AG08396 (cell line): ENCODE measurements around the gene MACROD2.

Source experiments
- DNase-seq: peaks from one replicate; pipeline ENCODE4 v3.0.0; 2012; ENCODE audit warnings: low spot score, mixed read lengths

MACROD2 gene

DNA sequence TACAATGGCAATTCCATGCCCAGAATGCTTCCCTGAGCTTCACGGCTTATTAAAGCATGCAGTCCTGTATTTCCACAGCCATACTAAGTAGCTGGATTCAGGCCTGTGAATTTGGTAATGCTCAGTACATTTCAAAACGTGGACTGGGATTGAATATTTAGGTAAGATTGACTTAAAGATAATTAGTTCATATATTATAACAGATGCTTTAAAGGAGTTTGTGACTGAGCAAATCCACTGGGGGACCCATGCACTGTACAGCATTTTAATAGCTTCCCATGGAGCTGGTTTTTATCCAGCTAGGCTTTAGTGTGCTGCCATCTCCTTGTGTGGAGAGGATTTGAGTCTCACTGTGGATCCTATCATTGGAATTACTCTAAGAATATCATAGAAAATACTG lies 763.0 kb downstream of the MACROD2 start:
- no peak for DNase-seq

DNA sequence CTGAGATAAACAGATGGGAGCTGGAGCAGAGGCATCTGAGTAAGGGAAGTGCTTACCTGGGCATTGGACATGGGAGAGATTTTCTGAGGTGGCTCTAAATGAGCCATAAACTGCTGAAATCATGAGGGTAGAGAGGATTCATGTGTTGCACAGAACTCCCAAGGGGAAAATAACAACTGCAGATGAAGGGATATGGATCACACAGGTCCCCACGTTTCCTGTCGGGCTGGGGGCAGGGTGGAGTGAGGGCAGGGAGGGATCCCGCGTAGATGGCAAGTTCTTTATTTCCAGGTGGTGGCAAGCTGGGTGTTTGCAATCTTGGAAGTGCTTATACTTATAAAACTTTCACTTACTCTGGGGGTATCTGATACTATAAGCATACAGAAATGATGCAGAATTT lies 764.7 kb downstream of the MACROD2 start:
- no peak for DNase-seq

DNA sequence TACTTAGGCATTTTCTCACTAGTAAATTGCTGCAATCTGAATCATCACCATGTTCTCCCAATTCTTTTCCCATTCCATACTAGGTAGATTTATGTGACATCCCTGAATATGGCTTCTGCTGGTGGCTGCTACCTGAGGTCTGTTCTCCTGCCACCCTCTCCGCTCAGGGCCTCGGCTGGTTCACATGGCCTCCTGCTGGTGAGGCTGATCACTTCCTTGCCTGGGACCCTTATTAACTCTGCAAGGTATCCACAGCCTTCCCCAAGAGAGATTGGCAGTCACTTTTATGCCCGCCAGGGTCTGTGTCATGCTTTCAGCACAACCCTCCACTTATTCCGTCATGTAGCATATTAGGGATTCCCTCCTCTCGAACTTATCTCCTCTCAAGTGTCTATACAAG lies 766.6 kb downstream of the MACROD2 start:
- DNase-seq: no peak

DNA sequence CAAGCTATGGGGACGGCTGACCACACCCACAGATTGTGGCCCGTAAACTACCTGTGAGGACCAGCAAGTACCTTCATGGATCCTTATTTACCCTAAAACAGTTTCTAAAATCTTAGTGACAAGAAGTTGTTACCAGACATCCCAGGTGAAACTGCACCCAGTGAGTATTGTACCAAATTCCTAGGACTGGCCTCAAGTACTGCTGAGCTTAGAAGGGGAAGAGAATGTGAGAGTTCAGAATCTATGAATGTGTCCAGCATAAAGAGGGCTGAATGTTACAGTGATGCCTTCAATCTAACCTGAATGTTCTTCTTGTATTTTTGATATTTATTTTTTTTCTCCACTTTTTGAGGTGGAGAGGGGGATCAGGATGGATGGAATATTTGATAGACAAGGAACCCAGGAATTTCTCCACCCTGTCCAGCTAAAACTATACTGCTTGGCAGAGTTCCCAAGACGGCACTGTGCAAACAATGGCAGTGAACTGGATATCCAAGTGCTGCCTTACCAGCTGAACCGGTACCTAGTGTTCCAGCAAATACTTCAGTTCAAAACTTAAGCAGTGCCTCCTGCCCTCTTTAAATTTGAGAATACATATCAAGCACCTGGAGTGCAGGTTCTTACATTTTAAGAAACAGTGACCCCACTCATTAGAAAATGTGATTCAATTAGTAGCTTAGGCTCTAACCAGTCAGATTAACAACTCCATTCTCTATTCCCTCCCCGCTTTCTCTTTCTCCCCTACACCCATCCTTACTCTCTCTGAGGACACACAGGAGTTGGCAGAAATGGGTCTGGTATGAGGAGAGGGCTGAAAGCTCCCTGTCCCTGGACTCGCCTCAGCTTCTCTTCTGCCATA lies 769.4 kb downstream of the MACROD2 start:
- no peak for DNase-seq

DNA sequence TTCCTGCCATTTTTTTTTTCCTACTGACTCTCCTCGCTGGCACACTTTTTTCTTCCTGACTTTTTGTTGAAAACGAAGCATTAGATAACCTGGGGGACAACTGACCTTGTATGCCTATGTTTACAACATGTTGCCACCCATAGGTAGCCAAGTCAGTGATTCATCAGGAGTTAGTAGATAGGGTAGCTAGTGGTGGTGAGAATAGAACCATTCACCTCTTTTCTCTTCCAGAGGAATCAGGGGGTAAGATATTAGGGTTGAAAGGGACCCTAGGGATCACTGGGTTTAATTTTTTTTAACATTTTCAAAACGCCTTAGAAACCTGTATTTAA lies 770.0 kb downstream of the MACROD2 start:
- no peak for DNase-seq

DNA sequence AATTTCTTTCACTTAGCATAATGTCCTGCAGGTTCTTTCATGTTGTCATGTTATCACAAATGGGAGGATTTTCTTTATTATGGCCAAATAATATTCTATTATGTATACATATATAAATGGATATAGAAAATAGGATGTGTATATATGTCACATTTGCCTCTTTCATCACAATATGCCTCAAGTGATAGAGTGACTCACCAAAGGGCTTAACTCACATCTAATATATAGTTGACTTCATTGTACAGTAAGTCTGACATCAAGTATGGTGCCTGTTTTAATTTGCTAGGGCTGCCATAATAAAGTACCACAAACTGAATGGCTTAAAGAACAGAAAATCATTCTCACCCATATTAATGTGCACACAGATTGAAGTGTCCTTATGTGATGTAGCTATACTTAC lies 778.2 kb downstream of the MACROD2 start:
- no peak for DNase-seq

DNA sequence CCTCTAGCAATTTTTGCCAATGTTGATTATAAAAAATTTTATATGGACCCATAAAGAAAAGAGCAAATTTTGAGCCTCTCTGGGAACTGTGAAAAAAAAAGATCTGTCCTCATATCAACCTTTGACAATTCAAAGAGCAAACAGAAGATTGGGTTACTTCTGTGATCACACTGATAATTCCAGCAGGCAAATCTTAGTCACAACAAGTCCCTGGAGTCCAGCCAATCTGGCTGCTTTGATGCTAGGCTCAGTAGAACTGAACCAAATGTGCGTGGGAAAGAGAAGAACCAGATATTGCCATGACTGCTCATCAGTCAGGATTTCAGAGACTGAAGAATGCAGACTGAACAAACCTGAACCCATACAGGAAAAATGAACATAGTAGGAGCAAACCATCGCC lies 780.5 kb downstream of the MACROD2 start:
- DNase-seq: no peak

DNA sequence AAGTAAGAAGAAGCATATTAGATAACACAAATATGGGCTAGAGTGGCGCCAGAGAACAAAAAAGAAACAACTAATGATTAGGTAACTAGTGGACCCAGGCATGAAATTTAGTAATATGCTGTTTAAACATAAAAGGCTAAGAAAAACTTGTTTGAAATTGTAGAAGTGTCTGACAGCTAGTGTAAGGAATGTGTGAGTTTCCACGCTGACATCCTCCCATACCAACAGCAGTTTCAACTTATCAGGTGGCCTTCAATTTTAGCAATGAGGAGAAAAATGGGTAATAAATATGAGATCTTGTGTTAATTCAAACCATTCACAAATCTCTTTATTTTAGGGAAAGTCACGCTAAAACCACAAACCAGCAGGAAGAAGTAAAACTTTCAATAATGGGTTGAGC lies 782.3 kb downstream of the MACROD2 start:
- DNase-seq: no peak

DNA sequence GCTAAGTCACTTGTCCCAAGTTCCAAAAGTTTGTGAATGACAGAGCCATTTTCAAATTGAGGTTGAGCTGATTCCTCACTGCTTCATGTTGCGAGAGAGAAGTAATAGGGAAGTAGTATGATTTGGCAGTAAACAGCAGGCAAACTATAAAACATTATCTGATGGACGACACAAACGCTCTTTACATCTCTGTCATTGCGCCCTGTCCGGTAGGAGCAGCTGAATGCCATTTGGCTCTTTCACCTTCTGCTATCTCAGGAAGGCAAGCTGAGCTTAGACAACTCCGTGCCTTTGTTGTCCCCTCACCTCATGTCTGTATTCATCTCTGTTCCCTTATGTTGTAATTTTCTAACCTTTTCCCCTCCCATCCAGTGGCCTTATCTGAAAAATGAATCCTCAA lies 782.8 kb downstream of the MACROD2 start:
- no peak for DNase-seq

DNA sequence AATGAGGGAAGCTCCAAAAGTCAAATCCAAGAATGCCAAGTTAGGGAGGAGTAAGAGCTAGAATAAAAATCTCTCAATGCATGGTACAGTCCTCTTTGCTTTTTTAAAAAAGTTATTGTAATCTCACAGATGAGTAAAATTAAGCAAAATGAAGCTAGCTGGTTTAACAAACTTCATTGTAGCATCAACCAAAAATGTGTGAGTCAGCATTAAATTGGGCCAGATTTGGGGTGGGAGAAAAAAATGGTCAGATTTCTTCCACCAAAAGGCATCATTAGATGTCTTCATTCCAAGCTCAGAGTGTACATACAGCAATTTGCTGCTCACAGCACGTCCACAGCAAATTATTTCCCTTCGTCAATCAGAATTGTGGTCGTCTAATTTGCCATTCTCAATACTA lies 783.6 kb downstream of the MACROD2 start:
- DNase-seq: no peak

DNA sequence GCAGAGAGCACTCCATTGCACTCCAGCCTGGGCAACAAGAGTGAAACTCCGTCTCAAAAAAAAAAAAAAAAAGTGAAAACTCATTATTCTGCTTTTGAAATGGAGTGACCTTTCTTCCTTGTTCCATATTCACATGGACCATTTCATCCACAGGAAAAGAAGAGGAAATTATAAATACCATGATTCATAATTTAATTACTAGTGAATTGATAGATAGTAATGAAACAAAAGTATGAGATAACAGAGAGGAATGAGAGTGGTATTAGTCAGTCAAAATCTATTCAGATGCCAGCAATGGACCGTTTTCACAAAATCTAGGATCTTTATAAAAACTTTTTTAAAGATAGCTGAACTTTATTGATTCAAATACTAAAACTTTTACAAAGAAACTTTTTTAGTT lies 785.2 kb downstream of the MACROD2 start:
- no peak for DNase-seq

DNA sequence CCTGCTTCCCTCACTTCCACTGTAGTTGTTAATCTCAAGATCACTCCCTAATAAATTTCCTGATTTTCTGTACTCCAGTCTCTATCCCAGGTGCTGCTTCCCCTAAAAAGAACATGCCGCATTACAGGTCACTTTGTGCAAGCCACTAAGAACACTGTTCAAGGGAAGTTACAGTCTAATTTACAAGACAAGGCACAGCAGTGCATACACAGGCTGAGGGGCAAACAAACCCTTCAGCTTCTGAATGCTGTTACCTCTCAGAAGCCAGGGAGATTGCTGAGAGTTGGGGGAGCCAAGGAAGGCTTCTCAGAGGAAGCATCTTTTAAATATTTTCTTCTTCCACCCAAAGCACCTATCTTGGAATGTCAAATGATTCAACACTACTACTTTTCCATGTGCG lies 787.4 kb downstream of the MACROD2 start:
- DNase-seq: no peak

DNA sequence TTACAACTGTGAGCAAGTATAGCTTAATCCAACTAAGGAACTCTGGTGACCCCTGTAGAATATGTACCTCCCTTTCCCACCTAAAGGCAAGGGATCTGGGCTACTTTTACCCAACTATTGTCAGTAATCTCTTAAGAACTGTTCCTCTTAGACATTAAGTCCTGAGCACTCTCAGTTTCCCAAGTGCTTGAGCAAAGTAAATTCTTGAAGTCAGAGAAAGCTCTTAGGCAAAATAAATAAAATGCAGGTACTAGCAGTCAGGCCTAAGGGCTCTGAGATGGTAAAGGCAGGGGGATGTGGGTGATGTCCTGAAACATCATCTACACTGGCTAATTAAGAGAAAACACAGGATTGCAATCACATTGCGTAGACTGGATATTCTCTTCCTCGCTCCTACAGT lies 788.5 kb downstream of the MACROD2 start:
- no peak for DNase-seq

DNA sequence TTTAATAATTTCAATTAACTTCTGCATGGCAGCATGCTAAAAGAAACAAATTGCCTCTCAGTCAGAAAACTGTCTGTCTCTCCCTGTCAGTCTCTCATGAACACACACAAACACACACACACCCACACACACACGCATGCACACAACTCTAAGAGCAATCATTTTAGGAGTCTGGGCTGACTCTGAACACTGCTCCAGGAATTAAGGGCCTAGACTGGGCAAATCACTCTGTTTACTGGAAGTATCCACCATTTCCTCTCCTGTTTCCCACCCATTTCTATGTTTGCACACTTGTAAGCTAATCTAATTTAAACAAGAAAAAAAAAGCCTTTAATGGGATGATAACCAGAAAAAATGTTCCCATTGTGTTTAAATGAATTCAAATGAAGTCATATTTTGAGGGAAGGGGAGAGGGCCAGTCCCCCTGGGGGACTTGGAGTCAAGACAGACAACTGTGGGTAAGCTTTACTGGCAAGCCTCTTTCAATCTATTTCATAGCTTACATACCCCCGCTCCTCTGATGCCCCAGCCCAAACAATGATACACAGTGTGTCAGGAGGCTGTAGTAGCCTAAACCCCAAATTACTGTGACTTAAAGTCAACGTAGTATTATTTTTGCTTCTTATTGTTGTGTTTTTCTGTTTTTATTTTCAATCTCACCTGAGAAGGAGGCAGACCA lies 789.9 kb downstream of the MACROD2 start:
- DNase-seq: no peak

DNA sequence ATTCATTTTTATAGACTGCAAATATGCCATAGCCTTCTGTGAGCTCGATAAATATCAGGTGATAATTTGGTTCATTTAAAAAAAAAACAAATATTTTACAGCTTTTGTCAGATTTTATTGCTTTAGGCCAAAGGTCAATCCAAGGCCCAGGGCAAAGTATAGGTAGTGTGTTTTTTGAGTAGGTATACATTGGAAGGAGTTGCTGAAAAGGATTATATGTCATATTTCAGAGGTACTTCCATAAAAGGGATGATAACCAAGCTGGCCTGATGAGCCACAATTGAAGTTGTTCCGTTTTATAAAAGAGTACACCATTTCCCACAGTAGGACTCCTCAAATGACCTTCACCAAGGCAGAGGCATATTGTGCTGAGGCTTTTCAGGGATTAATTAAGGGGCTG lies 794.9 kb downstream of the MACROD2 start:
- DNase-seq: no peak

DNA sequence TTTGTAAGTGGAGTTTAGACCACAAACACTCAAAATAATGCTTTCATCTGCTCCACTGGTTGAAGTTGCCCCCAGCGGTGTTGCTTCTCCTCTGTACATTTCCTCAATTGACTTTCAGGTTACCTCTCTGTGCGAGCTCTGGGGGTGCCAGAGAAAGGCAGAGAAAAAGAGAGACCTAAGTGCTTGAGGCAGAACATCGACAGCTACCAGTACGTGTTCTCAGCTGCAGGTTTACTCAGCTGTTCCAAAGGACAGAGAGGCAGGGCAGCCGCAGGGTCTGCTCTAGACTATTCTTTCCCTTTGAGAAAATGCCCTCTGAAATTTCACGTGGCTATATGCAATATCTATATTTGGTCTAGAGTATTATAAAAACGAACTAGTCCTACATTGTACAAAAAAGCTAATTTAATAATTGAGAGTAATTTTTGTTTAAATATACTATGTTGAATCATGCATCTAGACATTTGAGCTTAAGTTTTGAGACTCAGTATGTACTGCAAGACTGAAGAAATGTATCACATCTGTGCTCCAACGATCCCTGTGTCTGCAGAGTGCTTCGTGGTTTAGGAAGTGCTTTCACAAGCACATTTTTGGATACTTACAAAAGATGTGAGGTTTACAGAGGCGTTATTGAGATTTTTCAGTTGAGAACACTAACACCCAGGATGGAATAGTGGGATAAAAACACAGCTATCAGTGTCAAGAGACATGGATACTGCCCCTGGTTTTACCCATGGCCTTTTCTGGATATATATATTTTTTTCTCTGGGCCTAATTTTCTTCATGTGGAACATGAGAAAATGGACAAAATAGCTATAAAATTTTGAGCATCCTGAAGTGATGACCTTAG lies 795.7 kb downstream of the MACROD2 start:
- no peak for DNase-seq

DNA sequence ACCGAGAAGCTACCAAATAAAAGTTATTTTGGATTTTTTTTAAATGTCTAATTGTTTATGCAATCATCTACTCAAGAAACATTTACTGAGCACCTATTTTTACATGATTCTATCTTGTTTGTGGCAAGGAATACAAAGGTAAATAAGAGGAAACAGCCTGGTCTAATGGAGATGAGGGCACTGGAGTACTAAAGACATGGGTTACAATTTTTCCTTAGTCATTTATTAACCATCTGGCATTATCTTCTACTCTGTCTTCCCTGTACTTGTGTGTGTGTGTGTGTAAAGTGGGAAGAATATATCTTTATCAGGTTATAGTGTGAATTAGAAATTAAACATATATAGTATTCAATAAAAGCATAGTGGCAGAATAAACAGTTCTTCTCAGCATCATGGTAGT lies 797.6 kb downstream of the MACROD2 start:
- no peak for DNase-seq

DNA sequence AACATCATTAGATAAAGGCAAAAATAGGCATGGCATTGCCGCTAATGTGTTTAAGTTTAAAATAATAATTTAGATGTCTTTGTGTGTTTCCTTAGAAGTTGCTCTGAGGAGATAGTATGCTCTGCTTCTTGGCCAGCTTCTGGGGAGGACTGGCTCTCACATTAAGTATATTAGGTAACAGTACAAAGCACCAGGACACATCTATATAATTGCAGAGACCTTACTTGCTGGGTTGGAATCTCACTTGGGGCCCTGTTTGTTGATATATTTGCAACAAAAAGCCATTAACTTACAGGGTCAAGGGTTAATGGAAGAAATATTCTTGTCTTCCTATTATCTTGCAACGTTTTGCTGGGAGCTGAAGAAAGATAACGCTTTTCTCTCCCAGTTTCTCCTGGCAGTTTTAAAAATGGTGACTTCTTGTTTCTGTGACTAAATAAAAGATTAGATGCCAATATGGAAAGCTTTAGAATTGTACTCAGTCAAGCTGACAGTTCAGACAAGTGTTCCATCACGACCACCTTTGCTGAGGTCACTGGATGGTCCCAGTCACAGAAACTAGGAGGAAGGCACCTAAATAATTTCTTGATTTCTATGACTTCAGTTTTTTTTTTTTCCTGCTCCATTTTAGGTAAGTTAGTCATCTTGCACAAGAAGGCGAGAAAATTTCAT lies 804.4 kb downstream of the MACROD2 start:
- no peak for DNase-seq

DNA sequence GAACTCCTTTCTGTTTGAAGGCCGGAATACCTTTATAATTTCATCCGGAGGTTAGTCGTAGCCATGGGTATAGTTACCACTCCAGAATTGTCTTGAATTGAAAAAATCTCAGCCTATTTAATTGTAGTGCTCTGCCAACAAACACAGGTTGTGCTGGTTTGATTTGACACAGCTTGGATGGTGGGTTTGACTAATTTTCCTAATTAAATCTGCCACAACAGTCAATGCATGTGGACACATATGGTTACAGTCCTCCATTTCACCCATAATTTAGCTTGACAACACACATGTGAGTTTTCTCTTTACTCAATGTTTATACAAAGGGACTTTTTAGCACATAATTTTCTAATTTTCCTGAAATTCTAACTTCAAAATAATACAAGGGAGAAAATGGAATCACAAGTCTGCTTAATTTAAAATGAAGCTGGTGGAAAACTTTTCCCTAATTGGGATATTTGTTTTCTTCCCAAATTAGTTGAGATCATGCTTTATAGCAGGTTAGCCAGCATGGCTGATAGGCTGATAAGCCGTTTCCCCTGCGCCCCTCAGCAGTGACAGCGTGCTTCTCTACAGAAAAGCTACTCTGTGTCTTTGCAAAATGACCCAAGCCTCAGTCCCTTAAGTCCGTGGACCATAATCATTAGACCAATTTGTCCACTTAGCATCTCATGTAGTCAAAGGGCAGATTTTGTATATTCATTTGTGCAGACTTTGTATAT lies 805.5 kb downstream of the MACROD2 start:
- DNase-seq: no peak

DNA sequence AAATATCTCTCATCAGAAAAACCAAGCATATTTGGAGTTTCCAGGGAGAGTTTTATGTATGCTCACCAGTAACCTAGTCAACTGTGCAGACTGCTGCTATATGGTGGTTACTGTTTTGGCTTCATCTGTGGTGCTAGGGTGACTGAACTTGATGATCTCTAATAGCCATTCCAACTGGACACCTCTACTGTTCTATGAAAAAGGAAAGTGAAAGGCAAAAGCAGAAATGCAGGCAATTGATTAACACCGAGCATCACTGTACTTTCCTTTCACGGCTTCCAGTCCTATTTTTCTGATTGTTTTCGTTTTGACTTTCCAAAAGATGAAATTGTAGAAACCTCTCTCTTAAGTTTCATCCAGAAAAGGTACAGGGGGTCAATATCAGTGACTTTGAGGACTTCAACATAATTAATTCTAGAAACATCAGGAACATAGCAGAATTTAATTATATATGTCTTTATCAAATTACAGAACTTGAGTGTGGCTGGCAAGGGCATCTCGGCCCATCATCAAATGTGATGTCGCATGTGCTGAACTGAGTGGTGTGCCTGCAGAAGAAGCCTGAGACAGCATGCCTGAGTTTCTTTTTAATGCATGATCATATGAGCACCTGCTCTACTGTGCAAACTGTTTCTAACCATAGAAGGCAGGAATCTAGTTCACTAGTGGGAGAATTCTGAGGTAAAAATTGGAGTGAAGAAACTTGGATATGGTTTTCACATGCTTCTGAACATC lies 806.4 kb downstream of the MACROD2 start:
- no peak for DNase-seq

DNA sequence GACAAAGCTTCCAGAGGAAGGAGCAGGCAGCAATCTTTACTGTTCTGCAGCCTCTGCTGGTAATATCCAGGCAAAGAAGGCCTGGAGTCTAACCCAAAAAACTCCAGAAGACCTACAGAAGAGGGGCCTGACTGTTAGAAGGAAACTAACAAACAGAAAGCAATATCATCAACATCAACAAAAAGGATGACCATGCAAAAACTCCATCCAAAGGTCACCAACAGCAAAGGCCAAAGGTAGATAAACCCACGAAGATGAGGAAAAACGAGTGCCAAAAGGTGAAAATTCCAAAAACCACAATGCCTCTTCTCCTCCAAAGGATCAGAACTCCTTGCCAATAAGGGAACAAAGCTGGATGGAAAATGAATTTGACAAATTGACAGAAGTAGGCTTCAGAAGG lies 811.9 kb downstream of the MACROD2 start:
- DNase-seq: no peak
